Nephron progenitor cell (in vitro differentiated cells): Measurements from ENCODE around the gene PEX14.
A peak's percentile ranks its signal among the peaks of the same experiment; 100 is the strongest.

Experiments used
- DNase-seq: peaks from one replicate; pipeline ENCODE4 v3.0.0; 2021
- H3K27ac Mint-ChIP-seq: 2 replicates; pipeline ENCODE4 v1.8.0; 2021; ENCODE audit warnings: mild to moderate bottlenecking, moderate library complexity, mixed read lengths
- H3K27me3 Mint-ChIP-seq: 2 replicates; pipeline ENCODE4 v1.8.0; 2021; ENCODE audit warnings: mild to moderate bottlenecking, low read depth, mixed read lengths; ENCODE audit not compliant: poor library complexity
- H3K36me3 Mint-ChIP-seq: 2 replicates; pipeline ENCODE4 v1.8.0; 2021; ENCODE audit warnings: low read depth, mixed read lengths
- H3K4me1 Mint-ChIP-seq: 2 replicates; pipeline ENCODE4 v1.8.0; 2021; ENCODE audit warnings: mixed read lengths
- H3K4me3 Mint-ChIP-seq: 2 replicates; pipeline ENCODE4 v1.8.0; 2021; ENCODE audit warnings: mild to moderate bottlenecking, moderate library complexity, mixed read lengths
- H3K9me3 Mint-ChIP-seq: 2 replicates; pipeline ENCODE4 v1.8.0; 2021; ENCODE audit warnings: mild to moderate bottlenecking, moderate library complexity, mixed read lengths
- CTCF ChIP-seq: fragments of 200-600 bp; sonication (generic); IDR thresholded peaks from 2 replicates; pipeline ENCODE4 v1.5.0; 2021; ENCODE audit warnings: antibody characterized with exemption

The PEX14 gene

GRCh38 chr1:10484521-10484920 is 9.8 kb downstream of the PEX14 start:
- peaks cover 38% of the 10 kb centered on the region for H3K36me3 Mint-ChIP-seq
- no peaks in the 10 kb centered on the region for H3K27me3 Mint-ChIP-seq
- H3K4me1 Mint-ChIP-seq, result peaks cover 15% of the 10 kb centered on the region
- H3K27ac Mint-ChIP-seq, result no peak overlapping the region
- H3K9me3 Mint-ChIP-seq, result peaks cover 13% of the 10 kb centered on the region
- no peak for TF ChIP-seq CTCF
- no peak for DNase-seq
- H3K4me3 Mint-ChIP-seq, result no peak overlapping the region

- H3K9me3 Mint-ChIP-seq, result peaks cover 13% of the 10 kb centered on the region
- H3K4me1 Mint-ChIP-seq, result peaks cover 40% of the 10 kb centered on the region
- DNase-seq, result no peak
- no peak overlapping the region for H3K4me3 Mint-ChIP-seq
- peak overlapping the region; percentile 90 for H3K27ac Mint-ChIP-seq
- H3K36me3 Mint-ChIP-seq, result peaks cover 33% of the 10 kb centered on the region
- peaks cover 3% of the 10 kb centered on the region for H3K27me3 Mint-ChIP-seq
- TF ChIP-seq CTCF, result no peak
Observed at GRCh38 chr1:10489291-10490055, 14.7 kb downstream of the PEX14 start.

- Mint-ChIP-seq H3K9me3 (peaks cover 8% of the 10 kb centered on the region), H3K27me3 (peaks cover 3% of the 10 kb centered on the region), H3K27ac (peak overlapping the region; percentile 90), H3K4me3 (no peak overlapping the region), H3K36me3 (peaks cover 25% of the 10 kb centered on the region), H3K4me1 (peaks cover 45% of the 10 kb centered on the region)
- no peak for DNase-seq
- TF ChIP-seq CTCF, result no peak
Observed at GRCh38 chr1:10490286-10490970, 15.7 kb downstream of the PEX14 start.

GRCh38 chr1:10494418-10494753 is 19.6 kb downstream of the PEX14 start:
- H3K27ac Mint-ChIP-seq, result peak overlapping the region; percentile 33
- H3K9me3 Mint-ChIP-seq, result no peaks in the 10 kb centered on the region

GRCh38 chr1:10494754-10495474 is 20.2 kb downstream of the PEX14 start:
- peaks cover 50% of the 10 kb centered on the region for H3K4me1 Mint-ChIP-seq
- no peaks in the 10 kb centered on the region for H3K9me3 Mint-ChIP-seq
- peaks cover under 1% of the 10 kb centered on the region for H3K36me3 Mint-ChIP-seq
- no peak overlapping the region for H3K4me3 Mint-ChIP-seq
- peak overlapping the region; percentile 42 for H3K27ac Mint-ChIP-seq
- DNase-seq, result peak; percentile 88
- H3K27me3 Mint-ChIP-seq, result peaks cover 3% of the 10 kb centered on the region
- TF ChIP-seq CTCF, result peak; percentile 93

More at GRCh38 chr1:10494418-10494753, 19.6 kb downstream of the PEX14 start:
- H3K4me3 Mint-ChIP-seq, result no peak overlapping the region
- peaks cover 3% of the 10 kb centered on the region for H3K27me3 Mint-ChIP-seq
- no peak for DNase-seq
- H3K36me3 Mint-ChIP-seq, result peaks cover 6% of the 10 kb centered on the region
- no peak for TF ChIP-seq CTCF
- peaks cover 56% of the 10 kb centered on the region for H3K4me1 Mint-ChIP-seq
